Neural cell (in vitro differentiated cells): Measurements from ENCODE around the gene C8A.

Source experiments
- CTCF ChIP-seq: fragments of 450-650 bp; IDR thresholded peaks from 2 replicates; pipeline ENCODE4 v1.5.1; 2014; ENCODE audit warnings: antibody characterized with exemption, mild to moderate bottlenecking, moderate library complexity; ENCODE audit not compliant: poor library complexity, severe bottlenecking
- EP300 ChIP-seq: fragments of 450-650 bp; conservative IDR thresholded peaks from 2 replicates; pipeline ENCODE4 v1.6.1; 2014; ENCODE audit warnings: antibody characterized with exemption, mild to moderate bottlenecking, moderate library complexity; ENCODE audit not compliant: poor library complexity, severe bottlenecking
- EZH2 ChIP-seq: fragments of 200-600, 300-800 bp; shearing (Covaris generic), sonication (generic); IDR thresholded peaks from 2 replicates; pipeline ENCODE4 v1.6.1; 2014; ENCODE audit warnings: antibody characterized with exemption, low read length, borderline replicate concordance, mild to moderate bottlenecking; ENCODE audit not compliant: insufficient read depth, poor library complexity, severe bottlenecking
- TAF1 ChIP-seq: IDR thresholded peaks from 2 replicates; pipeline ENCODE4 v1.6.1; 2012; ENCODE audit warnings: low read depth

GRCh38 chr1:56816909-56817308, 37.7 kb upstream of the C8A start:
- TF ChIP-seq EP300 (no peak), CTCF (no peak), TAF1 (no peak), EZH2 (no peak)
